Fibroblast of lung (primary cell): ENCODE results near the gene PEX11B.

ENCODE experiments used
- CTCF ChIP-seq, 2 donors: IDR thresholded peaks in 1 of 2; conservative IDR thresholded peaks in 1 of 2; 1 replicate in 1 of 2; 2 replicates in 1 of 2; pipeline ENCODE4 v1.5.1; 2011 to 2012; ENCODE audit warnings: low read length in 2 of 2, control low read depth in 1 of 2, inconsistent platforms in 1 of 2, low read depth in 1 of 2, mild to moderate bottlenecking in 1 of 2
- EZH2 ChIP-seq: IDR thresholded peaks from 2 replicates; pipeline ENCODE4 v1.5.1; 2012; ENCODE audit warnings: low read length, control low read depth, mild to moderate bottlenecking; ENCODE audit errors: missing control alignments

GRCh38 chr1:145958734-145959133 lies 40.2 kb upstream of the PEX11B start:
- no peak for TF ChIP-seq CTCF (conservative IDR thresholded peaks at IDR 0.05 in 1 of 2, IDR thresholded peaks at IDR 0.05 in 1 of 2; ENCODE audit: low read depth in 1 of 2, low read length in 2 of 2)
- TF ChIP-seq EZH2 = no peak
